Measurements from ENCODE around the gene SACS.

Gene SACS

GRCh38 chr13:23350009-23350408 is 83.5 kb downstream of the SACS start:
- DNase-seq: no peak
- H3K27me3 ChIP-seq (ENCODE audit: insufficient read depth, low read depth, severe bottlenecking): no peaks in the 10 kb centered on the region
- no peak overlapping the region for H3K4me3 ChIP-seq (ENCODE audit: low read depth, low read length)
- H3K9me3 ChIP-seq (ENCODE audit: severe bottlenecking): no peaks in the 10 kb centered on the region
- H3K27ac ChIP-seq: no peak overlapping the region
- peaks cover 64% of the 10 kb centered on the region for H3K36me3 ChIP-seq
- TF ChIP-seq CTCF (IDR thresholded peaks at IDR 0.05; ENCODE audit: low read depth, low read length): no peak

GRCh38 chr13:23349161-23349897 is 84.2 kb downstream of the SACS start:
- Histone ChIP-seq H3K27ac (no peak overlapping the region), H3K27me3 (ENCODE audit: insufficient read depth, low read depth, severe bottlenecking) (no peaks in the 10 kb centered on the region), H3K9me3 (ENCODE audit: severe bottlenecking) (no peaks in the 10 kb centered on the region), H3K4me3 (ENCODE audit: low read depth, low read length) (no peak overlapping the region), H3K36me3 (peaks cover 61% of the 10 kb centered on the region)
- TF ChIP-seq CTCF (IDR thresholded peaks at IDR 0.05; ENCODE audit: low read depth, low read length): no peak
- no peak for DNase-seq

GRCh38 chr13:23348262-23349127 is 85.0 kb downstream of the SACS start:
- TF ChIP-seq CTCF (IDR thresholded peaks at IDR 0.05; ENCODE audit: low read depth, low read length): no peak
- H3K36me3 ChIP-seq: peaks cover 54% of the 10 kb centered on the region

GRCh38 chr13:23347601-23348000 is 85.9 kb downstream of the SACS start:
- Histone ChIP-seq H3K4me3 (ENCODE audit: low read depth, low read length) (no peak overlapping the region), H3K9me3 (ENCODE audit: severe bottlenecking) (no peaks in the 10 kb centered on the region), H3K36me3 (peaks cover 47% of the 10 kb centered on the region), H3K27me3 (ENCODE audit: insufficient read depth, low read depth, severe bottlenecking) (no peaks in the 10 kb centered on the region), H3K27ac (no peak overlapping the region)
- no peak for DNase-seq
- no peak for TF ChIP-seq CTCF (IDR thresholded peaks at IDR 0.05; ENCODE audit: low read depth, low read length)

More at GRCh38 chr13:23348262-23349127, 85.0 kb downstream of the SACS start:
- no peaks in the 10 kb centered on the region for H3K9me3 ChIP-seq (ENCODE audit: severe bottlenecking)
- H3K4me3 ChIP-seq (ENCODE audit: low read depth, low read length): no peak overlapping the region
- no peak overlapping the region for H3K27ac ChIP-seq
- DNase-seq: no peak
- H3K27me3 ChIP-seq (ENCODE audit: insufficient read depth, low read depth, severe bottlenecking): no peaks in the 10 kb centered on the region

- DNase-seq: no peak
- Histone ChIP-seq H3K9me3 (ENCODE audit: severe bottlenecking) (peaks cover 12% of the 10 kb centered on the region), H3K27me3 (ENCODE audit: insufficient read depth, low read depth, severe bottlenecking) (no peaks in the 10 kb centered on the region), H3K4me3 (ENCODE audit: low read depth, low read length) (no peak overlapping the region), H3K36me3 (peaks cover 53% of the 10 kb centered on the region), H3K27ac (no peak overlapping the region)
- no peak for TF ChIP-seq CTCF (IDR thresholded peaks at IDR 0.05; ENCODE audit: low read depth, low read length)
Observed at GRCh38 chr13:23344931-23345595, 88.4 kb downstream of the SACS start.
